ENCODE data around the gene ASZ1. TPM values are rescaled to one million over a fixed set of nuclear protein-coding genes. Genes with fewer than 3 reads are reported as not detected.

The ASZ1 gene
- total RNA-seq, 2 experiments from 2014 or later: not detected

DNA sequence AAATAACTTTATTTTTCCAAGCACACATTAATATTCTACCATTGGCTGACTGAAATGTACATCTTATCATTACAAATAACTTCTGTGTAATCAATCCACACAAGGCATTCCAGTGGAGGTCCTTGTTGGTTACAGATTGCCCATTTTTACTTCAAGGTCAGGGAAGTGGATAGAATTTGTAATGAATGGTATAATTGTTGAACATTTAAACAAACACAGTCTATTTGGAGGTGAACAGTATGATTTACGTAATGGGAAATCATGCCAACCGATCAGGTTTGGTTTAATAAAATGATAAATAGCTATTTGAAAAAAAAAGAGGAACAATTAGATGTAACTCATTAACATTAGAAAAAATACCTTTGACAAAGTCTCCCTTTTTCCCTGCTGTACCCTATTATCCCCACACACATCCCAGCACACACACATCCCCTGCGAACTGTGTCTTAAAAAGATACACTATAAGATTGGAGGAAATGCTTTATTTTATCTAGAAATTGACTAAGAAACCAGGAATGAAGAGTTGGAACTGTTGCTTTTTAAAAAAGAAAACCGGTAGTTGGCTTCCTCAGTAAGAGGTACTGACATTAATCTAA is 19.0 kb upstream of the ASZ1 start:
- no peaks in the 10 kb centered on the region for H4K20me1 ChIP-seq (ENCODE audit: insufficient read depth, low read length)
- no peaks in the 10 kb centered on the region for H3K9me3 ChIP-seq (ENCODE audit: low read length)
- no peaks in the 10 kb centered on the region for H3K79me2 ChIP-seq (ENCODE audit: insufficient read depth, low read depth, low read length)
- TF ChIP-seq, protein P1, sequence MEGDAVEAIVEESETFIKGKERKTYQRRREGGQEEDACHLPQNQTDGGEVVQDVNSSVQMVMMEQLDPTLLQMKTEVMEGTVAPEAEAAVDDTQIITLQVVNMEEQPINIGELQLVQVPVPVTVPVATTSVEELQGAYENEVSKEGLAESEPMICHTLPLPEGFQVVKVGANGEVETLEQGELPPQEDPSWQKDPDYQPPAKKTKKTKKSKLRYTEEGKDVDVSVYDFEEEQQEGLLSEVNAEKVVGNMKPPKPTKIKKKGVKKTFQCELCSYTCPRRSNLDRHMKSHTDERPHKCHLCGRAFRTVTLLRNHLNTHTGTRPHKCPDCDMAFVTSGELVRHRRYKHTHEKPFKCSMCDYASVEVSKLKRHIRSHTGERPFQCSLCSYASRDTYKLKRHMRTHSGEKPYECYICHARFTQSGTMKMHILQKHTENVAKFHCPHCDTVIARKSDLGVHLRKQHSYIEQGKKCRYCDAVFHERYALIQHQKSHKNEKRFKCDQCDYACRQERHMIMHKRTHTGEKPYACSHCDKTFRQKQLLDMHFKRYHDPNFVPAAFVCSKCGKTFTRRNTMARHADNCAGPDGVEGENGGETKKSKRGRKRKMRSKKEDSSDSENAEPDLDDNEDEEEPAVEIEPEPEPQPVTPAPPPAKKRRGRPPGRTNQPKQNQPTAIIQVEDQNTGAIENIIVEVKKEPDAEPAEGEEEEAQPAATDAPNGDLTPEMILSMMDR (conservative IDR thresholded peaks at IDR 0.05; ENCODE audit: low read length): no peak
- no peak for TF ChIP-seq EZH2phosphoT487 (IDR thresholded peaks at IDR 0.05; ENCODE audit: borderline replicate concordance, low read depth, low read length)
- ChIA-PET POLR2A (no interaction called here), CTCF (ENCODE audit: unreplicated experiment) (no interaction called here)
- intact Hi-C loops (cut with micrococcal nuclease; ENCODE audit: unreplicated experiment): no loop called here
- H3K4me1 ChIP-seq (ENCODE audit: insufficient read depth, low read length, poor library complexity, severe bottlenecking): no peaks in the 10 kb centered on the region
- H3K36me3 ChIP-seq (ENCODE audit: insufficient read depth, low read length): no peaks in the 10 kb centered on the region
- H3K27ac ChIP-seq (ENCODE audit: low read depth, low read length, poor library complexity, severe bottlenecking): no peak overlapping the region
- no peaks in the 10 kb centered on the region for H3K9me2 ChIP-seq (ENCODE audit: insufficient read depth, low read length)
- DNase-seq (ENCODE audit: low spot score): no peak
- BruUV-seq (replicated peaks): no TSS peak
- H3K4me3 ChIP-seq (ENCODE audit: low read depth, low read length, poor library complexity, severe bottlenecking): no peak overlapping the region
- no peak overlapping the region for H3K4me2 ChIP-seq (ENCODE audit: low read length)
- no peak overlapping the region for H2AFZ ChIP-seq (ENCODE audit: low read length)

DNA sequence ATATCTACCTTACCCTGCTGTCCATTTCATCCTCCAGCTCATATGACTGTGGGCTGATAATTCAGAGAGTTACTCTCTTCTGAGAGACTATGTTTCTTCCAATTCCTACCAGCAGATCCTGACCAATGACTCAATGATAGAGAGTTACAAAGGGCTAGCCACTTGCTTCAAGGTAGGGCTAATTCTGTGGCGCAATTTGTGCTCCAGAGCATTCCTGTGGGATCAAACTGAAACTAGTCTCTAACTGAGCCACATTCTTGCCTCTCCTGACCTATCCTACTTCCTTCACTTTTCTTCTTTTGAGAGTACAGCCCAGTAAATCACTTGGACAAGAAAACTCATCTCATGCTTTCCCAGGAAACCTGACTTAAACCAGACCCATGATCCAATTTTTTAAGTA is 17.9 kb upstream of the ASZ1 start:
- Histone ChIP-seq H3K4me1 (ENCODE audit: insufficient read depth, low read length, poor library complexity, severe bottlenecking) (no peaks in the 10 kb centered on the region), H3K9me3 (ENCODE audit: low read length) (no peaks in the 10 kb centered on the region), H3K27ac (ENCODE audit: low read depth, low read length, poor library complexity, severe bottlenecking) (no peak overlapping the region), H4K20me1 (ENCODE audit: insufficient read depth, low read length) (no peaks in the 10 kb centered on the region), H3K4me3 (ENCODE audit: low read depth, low read length, poor library complexity, severe bottlenecking) (no peak overlapping the region), H3K9me2 (ENCODE audit: insufficient read depth, low read length) (no peaks in the 10 kb centered on the region), H3K36me3 (ENCODE audit: insufficient read depth, low read length) (no peaks in the 10 kb centered on the region), H2AFZ (ENCODE audit: low read length) (no peak overlapping the region), H3K4me2 (ENCODE audit: low read length) (no peak overlapping the region), H3K79me2 (ENCODE audit: insufficient read depth, low read depth, low read length) (no peaks in the 10 kb centered on the region)
- DNase-seq (ENCODE audit: low spot score): no peak
- no TSS peak for BruUV-seq (replicated peaks)
- POLR2A ChIA-PET: interaction anchor here (0.7 kb wide), 1 partner anchor 922 kb away, joined by 3 read pairs; no protein-coding TSS in a partner anchor
- TF ChIP-seq, protein P1 (conservative IDR thresholded peaks at IDR 0.05; ENCODE audit: low read length): no peak
- no peak for TF ChIP-seq EZH2phosphoT487 (IDR thresholded peaks at IDR 0.05; ENCODE audit: borderline replicate concordance, low read depth, low read length)
- intact Hi-C loops (cut with micrococcal nuclease; ENCODE audit: unreplicated experiment): no loop called here
- CTCF ChIA-PET (ENCODE audit: unreplicated experiment): no interaction called here

DNA sequence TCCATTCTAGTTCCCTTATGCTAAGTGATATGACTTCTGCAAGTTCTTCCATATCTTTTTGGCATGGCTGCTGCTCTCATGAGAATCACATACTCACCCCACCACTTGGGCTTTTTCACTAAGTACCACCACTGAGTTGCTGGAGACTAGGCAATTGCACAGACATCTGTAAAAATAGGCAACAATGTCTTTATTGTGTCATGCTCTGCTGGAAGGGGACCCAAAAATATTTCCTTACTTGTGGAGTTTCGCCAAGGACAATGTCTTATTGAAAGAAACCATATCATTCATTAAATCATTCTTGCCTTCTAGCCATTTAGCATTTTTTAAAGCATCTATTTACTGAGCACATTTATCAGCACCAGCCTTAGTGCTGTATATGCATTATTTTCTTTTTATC is 17.4 kb upstream of the ASZ1 start:
- DNase-seq (ENCODE audit: low spot score): no peak
- Histone ChIP-seq H3K9me2 (ENCODE audit: insufficient read depth, low read length) (no peaks in the 10 kb centered on the region), H3K4me2 (ENCODE audit: low read length) (no peak overlapping the region), H3K79me2 (ENCODE audit: insufficient read depth, low read depth, low read length) (no peaks in the 10 kb centered on the region), H2AFZ (ENCODE audit: low read length) (no peak overlapping the region), H3K4me3 (ENCODE audit: low read depth, low read length, poor library complexity, severe bottlenecking) (no peak overlapping the region), H3K27ac (ENCODE audit: low read depth, low read length, poor library complexity, severe bottlenecking) (no peak overlapping the region), H3K36me3 (ENCODE audit: insufficient read depth, low read length) (no peaks in the 10 kb centered on the region), H3K4me1 (ENCODE audit: insufficient read depth, low read length, poor library complexity, severe bottlenecking) (no peaks in the 10 kb centered on the region), H4K20me1 (ENCODE audit: insufficient read depth, low read length) (no peaks in the 10 kb centered on the region), H3K9me3 (ENCODE audit: low read length) (no peaks in the 10 kb centered on the region)
- intact Hi-C loops (cut with micrococcal nuclease; ENCODE audit: unreplicated experiment): no loop called here
- ChIA-PET CTCF (ENCODE audit: unreplicated experiment) (no interaction called here), POLR2A (interaction anchor here (0.7 kb wide), 1 partner anchor 922 kb away, joined by 3 read pairs; no protein-coding TSS in a partner anchor)
- TF ChIP-seq, protein P1 (conservative IDR thresholded peaks at IDR 0.05; ENCODE audit: low read length): no peak
- TF ChIP-seq EZH2phosphoT487 (IDR thresholded peaks at IDR 0.05; ENCODE audit: borderline replicate concordance, low read depth, low read length): no peak
- no TSS peak for BruUV-seq (replicated peaks)

Data from OCI-LY7 (cell line).